HG03378 (cell line): ENCODE data around the gene AKIRIN2.

Source experiments
- ATAC-seq: cut with Tn5 transposase; IDR thresholded peaks from one replicate; pipeline ENCODE4 v1.9.1; 2021; ENCODE audit warnings: mild to moderate bottlenecking, moderate library complexity; ENCODE audit not compliant: unreplicated experiment

Gene AKIRIN2

DNA sequence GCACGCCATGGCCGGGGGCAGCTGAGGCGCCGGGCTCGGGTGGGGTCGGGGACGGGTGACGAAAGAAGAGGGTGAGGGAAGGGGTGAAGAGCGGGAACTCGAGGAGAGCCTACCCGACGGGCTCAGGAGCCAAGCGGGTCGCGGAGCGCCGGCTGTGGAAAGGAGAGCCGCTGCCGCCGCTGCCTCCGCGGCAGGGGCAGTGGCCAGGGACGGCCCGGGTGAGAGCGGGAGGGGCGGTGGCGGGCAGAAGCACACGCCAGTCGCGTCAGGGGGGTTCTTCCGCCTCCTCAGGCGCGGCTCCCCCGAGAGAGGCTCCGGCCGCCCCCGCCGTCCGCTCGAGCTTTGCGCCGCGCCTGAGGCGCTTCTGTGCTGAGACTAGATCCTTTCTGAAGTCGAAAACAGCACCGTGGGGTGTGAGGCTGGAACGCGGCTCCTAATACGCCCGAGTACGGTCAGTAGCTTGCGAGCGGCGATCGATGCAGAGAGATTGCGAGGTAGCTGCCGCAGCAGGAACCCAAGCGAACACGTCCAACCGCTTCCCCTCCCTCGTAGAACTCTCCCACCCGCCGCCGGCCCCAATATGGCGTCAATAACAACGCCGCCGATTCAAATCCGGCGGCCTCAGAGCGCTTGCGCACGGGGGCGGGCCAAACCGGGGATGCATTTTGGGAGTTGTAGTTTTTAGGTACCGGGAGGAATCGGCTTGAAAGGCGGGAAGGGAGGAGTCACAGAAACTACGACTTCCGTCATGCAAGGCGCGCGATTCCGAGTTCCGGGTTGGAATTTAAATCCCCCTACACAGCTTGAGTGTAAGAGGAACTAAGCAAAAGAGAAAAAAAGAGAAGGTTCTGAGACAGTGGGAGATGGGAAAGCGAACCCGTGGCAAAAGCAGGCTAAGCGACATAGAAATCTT, at the start of gene AKIRIN2:
AKIRIN2 (minus strand) TSS at position 558 of the 913 bp plus-strand sequence; CDS start at position 9, 549 bp downstream.
- peak; percentile 69 for ATAC-seq

DNA sequence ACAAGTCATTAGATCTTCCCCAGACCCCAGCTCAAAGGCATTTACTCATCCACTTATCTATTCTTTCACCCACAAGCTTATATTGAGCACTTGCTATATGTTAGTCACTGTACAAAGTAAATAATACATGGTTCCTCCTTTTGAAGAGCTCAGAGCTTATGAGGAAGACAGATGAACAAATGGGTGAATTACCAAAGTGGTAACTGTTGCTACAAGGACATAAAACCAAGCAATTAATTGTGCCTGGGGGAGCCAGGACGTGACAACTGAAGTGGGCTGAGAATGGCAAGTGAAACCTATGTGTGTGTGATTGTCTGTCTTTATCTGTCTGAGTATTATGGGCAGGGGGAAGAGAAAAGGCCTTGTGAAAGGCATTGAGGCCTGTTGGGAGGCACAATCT, 45.6 kb upstream of the AKIRIN2 start:
- no peak for ATAC-seq

DNA sequence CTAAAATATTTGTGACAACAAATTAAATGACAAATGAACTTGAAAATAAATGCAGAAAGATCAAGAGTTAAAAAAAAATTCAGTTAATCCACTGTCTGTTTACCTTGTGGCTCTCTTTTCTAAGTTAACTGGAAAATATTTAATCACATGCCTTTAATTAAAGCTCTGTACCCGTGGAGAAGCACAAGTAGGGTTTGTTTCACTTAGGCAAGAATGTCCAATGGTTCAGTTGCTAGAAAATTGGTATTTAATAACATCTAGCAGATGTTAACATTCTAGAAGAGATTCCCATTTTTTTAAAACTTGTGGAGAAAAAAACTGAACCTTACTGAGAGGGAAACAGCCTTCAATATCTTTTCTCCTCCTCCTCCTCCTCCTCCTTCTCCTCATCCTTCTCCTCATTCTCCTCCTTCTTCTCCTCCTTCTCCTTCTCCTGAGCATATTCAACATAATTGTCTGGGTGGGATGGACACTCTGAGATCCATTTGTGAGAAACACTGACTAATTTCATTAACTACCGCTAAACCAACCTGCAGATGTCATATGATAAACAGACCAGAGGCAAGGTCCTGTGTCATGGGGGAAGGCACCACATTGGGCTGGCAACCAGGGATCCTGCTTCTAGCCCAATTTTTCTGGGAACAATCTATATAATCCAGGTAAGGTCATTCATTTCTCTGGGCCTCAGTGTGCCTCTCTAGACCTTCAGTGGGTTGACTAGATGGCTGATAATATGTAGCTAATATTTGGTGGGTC, 44.1 kb upstream of the AKIRIN2 start:
- no peak for ATAC-seq

DNA sequence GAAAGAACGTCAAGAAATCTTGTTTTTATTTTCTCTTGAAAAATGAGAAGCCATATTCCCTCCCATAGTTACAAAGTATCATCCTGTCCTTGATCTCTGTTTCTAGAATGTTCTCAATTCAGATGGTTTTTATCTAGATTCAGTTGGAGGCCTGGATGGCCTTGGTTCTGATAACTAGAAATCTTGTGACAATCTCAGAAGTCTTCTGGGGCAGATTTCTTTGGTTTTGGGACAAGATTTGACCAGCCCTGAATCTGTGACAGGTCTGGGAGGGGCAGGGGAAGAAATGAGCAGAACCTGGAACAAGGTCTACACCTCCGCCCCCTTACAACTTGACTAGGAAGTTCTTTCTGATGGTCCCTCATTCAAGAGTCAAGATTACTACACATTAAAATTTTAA, 41.4 kb upstream of the AKIRIN2 start:
- no peak for ATAC-seq

DNA sequence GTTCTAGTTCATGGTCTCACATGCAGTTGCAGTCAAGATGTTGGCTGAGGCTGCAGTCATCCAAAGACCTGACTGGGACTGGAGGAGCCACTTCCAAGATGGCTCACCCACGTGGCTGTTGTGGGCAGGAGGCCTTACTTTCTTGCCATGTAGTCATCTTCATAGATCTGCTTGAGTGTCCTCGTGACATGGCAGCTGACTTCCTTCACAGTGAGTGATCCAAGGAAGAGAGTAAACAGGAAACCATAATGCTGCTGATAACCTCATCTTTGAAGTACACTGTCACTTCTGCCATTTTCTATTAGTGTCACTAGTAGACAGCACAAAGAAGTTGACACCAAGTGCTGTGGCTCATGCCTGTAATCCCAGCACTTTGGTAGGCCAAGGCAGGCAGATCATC, 40.1 kb upstream of the AKIRIN2 start:
- peak; percentile 65 for ATAC-seq

DNA sequence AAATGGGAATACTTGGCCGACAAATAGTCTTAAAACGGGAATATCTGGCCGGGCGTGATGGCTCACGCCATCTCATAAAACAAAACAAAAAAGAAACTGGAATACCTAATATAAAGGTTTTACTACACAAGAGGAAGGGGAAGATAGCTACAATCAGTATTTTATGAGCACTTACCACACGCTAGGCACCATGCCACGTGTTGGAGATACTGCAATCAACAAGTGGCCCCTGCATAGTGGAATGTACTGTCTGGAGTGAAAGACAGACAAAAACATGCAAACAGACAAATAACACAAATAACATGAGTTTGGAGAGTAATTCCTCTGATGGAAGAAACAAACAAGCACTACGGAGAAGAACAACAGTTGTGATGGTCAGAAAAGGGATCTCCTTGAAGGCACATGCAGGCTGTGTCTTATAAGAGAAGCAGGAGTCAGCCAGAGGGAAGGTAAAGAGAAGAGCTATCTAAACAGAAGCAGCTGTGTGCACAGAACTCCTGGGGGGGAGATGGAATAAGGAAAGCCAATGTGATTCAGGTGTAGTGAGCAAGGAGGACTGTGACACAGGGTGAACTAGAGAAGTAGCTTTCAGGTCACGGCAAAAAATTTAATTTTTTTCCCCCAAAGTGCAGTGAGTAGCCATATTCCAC, 39.1 kb upstream of the AKIRIN2 start:
- ATAC-seq, result no peak

DNA sequence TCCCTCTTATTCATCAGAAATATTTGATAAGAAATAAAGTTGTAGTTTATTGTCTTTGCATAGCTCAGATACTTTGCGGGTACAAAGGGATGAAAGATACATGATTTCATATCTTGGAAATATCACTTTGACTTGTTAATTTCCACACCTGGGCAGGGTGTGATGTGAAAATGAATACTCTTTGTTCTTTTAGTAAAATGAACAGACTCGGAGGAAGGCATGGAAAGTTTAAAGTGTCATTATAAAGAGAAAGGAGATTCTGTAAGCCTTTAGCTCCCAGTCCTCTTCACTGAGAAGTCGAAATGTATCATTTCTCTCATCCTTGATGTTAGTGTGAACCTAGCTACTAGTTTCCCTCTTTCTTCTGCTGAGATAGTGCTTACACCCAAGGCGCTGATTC, 36.7 kb upstream of the AKIRIN2 start:
- no peak for ATAC-seq

DNA sequence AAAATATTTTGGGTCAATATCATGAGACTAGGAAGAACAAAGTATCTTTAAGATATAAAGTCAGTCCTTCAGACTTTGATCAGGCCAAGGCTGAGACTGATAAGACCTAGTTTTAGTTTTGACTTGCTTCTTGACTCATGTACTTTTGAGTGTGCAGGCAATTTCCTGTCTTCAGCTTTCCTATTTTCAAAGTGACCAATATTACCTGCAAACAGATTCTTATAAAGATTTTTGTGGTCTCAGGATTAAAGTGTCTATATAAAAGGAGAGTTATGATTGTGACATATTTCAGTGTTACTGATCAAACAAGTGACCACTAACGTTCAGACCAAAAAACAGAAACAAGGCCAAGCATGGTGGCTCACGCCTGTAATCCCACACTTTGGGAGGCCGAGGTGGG, 36.0 kb upstream of the AKIRIN2 start:
- ATAC-seq, result peak; percentile 44

DNA sequence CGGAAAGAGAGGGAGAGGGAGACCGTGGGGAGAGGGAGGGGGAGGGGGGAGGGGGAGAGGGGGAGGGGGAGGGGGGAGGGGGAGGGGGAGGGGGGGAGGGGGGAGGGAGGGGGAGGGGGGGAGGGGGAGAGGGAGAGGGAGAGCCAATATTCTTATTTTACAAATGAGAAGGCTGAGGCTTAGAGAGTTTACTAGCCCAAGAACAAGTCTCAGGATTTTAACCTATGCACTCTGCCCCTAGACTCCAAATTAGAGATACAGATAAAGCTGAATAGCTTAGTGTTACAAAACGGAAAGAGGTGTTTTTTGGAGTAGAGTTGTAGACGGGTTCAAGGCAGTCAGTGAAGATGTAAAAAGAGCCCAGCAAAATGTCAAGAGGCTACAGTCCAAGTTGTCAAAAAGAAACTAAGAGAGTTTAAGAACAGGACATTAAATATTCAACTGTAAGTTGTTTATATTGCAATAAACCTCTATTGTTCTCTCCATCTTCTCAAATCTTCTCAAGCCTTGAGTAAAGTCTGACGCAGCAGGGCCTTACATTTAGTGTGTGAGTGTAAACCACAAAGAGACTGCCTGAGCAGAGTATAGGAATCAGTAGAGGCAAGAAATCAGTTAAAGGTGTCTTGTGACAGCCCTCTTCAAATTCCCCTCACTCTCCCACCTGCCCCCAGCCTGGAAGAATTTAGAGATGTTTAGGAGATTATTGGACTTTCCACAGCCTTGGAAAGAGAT, 34.9 kb upstream of the AKIRIN2 start:
- no peak for ATAC-seq

DNA sequence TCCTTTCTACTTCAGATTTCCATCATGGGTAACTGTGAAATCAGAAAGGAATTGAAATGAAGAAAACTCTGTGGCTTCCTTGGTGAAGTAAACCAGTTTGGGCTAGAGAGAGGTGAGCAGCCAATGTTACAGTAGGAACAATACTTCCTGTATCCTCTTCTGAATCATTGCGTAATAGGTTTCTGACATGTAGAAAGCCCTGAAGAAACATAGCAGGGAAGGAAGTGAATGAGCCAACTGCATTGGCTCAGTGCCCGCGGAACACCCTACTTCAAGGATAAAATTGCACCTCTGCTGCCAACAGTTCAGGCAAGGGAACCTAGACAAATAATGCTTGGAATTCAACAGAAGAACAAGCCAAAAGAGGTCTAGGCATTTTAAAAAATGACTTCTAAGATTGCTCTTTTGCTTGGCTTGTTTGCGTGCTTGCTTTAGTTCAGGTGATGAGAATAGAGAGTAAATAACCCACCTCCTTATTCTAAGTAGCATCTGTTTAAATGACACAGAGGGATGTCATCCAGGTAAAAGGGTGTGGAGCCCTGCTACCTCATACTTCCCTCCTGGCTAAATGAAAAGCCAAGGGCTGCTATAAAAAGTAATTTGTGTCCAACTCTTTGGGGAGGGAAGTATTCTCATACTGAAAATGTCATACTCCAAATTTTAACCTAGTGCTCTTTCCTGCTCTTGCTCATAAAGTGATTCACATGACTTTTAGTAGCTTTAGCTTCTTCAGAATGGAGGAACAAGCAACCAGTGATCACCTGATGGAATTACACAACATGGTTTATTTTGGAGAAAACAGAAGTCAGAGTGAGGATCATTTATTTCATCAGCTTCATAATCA, 30.0 kb upstream of the AKIRIN2 start:
- peak; percentile 84 for ATAC-seq

DNA sequence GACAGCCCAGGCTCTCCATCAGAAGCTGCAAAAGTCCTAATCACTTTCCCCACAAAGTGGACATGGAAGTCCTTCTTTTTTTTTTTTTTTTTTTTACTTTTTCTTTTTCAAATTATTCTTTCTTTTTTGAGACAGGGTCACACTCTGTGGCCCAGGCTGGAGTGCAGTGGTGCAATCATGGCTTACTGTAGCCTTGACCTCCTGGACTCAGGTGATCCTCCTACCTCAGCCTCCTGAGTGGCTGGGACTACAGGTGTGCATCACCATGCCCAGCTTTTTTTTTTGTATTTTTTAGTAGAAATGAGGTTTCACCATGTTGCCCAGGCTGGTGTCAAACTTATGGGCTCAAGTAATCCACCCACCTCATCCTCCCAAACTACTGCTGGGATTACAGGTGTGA, 29.0 kb upstream of the AKIRIN2 start:
- no peak for ATAC-seq

DNA sequence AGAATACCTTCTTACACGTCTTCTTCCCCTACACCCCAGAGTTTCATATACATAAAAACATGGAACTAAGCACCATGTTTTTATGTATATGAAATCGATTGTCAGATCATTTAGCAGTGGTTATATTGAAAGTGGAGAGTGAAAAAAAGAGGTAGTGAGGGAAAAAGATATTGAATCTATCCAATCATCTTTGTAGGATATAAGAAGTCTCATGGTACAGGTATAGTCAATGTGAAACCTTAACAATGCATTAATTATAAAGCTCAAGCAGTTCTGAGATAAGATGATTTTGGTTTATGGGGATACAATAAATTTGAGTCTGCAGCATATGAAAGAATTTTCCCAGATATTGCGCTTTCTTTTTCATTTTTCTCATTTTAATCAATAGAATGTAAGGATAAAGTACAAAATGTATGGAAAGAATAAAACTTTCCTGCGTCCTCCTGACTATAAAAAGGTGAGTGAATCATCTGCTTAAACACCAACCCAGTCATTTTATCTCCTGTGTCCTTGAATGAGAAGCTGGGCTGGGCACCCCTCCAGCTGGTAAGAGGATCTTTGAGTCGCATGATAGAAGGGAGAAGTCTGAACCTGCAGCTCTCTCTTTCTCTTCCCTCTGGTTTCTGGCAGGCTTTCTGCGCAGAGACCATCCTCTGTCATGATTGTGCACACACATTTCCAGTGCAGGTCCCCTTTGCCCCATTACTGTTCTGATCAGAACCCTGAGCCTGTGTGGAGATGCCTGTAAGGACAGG, 28.1 kb upstream of the AKIRIN2 start:
- no peak for ATAC-seq

DNA sequence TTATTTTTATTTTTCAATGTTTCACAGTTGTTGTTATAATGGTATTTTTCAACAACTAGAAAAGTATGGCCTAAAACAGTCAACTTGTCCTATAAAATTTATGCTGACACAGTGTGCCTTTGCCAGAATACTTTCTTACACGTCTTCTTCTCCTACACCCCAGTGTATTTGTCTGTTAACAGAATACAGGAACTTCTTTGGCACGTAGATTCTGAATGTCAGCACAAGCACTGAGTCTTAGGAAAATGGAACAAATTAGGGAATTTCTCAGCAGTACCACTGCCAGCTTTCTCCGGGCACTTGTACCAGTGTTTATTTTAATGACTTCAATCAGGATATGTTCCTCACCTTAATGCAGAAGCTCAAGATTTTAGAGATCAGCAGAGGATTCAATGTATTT, 26.7 kb upstream of the AKIRIN2 start:
- ATAC-seq, result no peak

DNA sequence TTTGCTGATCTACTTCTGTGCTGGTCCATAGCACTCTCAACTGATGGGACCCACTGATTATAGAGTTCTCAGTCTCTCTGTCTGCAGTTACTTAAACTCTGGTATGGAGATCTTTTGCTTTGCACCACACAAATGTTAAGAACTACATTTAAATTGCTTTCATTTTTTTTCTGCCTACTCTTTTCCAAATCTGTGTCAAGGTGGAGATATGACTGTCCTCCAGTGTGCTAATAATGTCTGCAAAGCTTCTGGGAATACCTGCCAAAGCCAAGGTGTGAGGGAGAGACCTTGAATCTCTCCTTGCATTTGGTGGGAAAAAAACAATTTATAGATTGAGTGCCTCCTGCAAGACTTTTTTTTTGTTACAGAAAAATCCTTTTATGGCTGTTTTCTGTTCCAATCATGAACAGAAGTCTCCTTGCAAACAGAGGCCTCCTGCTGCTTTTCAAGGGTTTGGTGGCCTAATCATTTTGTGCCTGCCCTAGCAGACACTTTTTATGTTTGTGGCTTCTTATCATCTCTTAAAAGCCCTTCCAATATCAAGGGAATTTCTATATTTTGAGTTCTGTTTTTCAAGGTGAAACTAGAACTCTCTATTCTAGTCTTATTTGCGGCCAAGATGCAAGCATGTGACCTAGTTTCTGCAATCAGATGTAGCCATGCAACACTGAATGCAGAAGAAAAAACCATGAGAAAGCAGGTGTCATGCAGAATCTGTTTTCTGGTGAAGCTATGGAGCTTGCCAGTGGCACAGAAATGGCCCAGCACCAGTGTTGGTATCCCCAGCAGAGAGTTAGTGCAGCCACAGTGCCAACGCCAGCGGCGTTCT, 23.2 kb upstream of the AKIRIN2 start:
- ATAC-seq, result peak; percentile 74

DNA sequence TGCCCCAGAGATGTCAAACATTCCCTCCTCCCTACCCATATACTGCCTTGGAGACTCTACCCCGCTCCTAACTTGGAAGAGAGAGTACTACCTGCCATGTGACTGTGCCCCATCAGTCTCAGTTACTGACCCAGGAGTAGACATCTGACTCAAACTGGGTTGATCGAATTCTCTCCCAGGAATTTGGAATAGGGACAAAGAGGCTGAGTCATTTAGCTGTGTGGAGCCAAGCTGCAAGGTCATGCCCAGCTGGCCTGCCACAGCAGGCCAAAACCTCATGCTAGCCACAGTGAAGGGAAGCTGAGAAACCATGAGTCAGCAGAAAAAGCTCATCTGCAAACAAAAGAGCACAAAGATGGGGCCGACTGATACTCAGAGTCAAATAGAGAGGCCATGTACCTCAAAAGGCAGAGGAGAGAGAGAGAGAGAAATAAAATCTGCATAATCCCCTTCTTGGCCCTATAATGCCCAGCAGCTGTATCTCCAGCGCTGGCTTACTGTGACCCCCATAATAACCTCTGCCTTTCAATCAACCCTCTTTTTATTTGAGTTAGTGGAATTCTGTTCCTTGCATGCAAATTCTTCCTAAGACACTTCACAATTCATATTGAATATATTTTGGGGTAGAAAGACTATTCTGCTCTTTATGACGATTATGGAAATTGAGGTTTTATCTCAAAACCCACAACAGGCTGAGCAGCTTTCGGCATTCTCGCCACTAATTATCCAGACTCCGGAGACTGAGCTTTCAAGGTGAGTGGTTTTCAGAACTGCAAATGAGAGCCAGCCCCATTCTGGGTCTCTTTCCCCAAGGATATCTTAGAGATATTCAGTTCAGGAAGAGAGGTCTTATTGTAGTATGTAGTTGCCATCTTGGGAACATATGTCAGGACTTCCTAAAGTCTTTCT, 21.4 kb upstream of the AKIRIN2 start:
- peak; percentile 35 for ATAC-seq

DNA sequence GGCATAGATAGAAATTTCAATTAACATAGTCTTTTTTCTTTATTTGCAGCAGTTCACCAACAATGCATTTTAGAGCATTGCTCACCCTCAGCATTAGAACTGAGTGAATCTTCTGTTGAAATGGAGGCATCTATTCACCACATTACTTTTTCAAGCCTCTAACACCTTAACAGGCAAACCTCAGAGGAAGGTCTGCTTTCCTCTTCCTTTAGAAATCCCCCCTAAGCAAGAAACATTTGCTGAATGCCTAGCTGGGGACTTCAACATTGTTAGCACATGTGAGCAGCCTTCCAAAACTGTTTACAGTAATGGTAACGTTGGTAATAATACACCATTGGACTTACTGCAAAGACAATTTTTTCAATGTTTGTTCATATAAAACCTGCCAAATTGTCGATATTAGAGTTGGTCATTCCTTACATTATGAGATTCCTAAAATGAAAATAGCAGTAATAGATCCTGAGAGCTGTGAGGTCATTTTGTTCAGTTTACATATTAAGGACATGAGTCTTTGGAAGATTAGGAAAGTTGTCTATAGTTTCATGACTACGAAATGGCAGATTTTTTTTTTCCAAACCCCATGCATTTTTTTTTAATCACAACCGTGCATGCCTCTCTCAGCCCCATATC, 20.6 kb upstream of the AKIRIN2 start:
- ATAC-seq, result no peak

DNA sequence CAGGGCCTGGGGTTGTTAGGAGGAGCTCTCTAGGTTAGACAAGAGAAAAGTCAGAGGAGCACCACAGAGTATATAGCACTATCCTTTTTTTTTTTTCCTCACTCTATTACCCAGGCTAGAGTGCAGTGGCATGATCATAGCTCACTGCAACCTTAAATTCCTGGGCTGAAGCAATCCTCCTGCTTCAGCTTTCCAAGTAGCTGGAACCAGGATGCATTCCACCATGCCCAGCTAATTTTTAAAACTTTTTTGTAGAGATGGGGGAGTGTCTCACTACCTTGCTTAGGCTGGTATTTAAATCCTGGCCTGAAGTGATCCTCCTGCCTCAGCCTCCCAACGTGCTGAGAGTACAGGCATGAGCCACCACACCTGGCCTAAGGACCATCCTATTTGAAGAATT, 19.3 kb upstream of the AKIRIN2 start:
- ATAC-seq, result no peak
